ENCODE results near the gene MCF2L2.

The MCF2L2 gene

GRCh38 chr3:183295211-183295610 lies 133.2 kb downstream of the MCF2L2 start:
- no peak for DNase-seq (ENCODE audit: low read depth in 2 of 2)

- no peak for DNase-seq (ENCODE audit: low read depth in 2 of 2)
Observed at GRCh38 chr3:183293966-183294365, 134.5 kb downstream of the MCF2L2 start.

- DNase-seq (ENCODE audit: low read depth in 2 of 2) = no peak
Observed at GRCh38 chr3:183291497-183292031, 136.9 kb downstream of the MCF2L2 start.

GRCh38 chr3:183290216-183290615 lies 138.2 kb downstream of the MCF2L2 start:
- no peak for DNase-seq (ENCODE audit: low read depth in 2 of 2)

- no peak for DNase-seq (ENCODE audit: low read depth in 2 of 2)
Observed at GRCh38 chr3:183288117-183288516, 140.3 kb downstream of the MCF2L2 start.

- no peak for DNase-seq (ENCODE audit: low read depth in 2 of 2)
Observed at GRCh38 chr3:183287301-183287971, 141.0 kb downstream of the MCF2L2 start.

GRCh38 chr3:183285828-183286457 lies 142.5 kb downstream of the MCF2L2 start:
- peak; percentile 82 to 89 for DNase-seq (ENCODE audit: low read depth in 2 of 2)

- DNase-seq (ENCODE audit: low read depth in 2 of 2) = no peak
Observed at GRCh38 chr3:183285318-183285717, 143.1 kb downstream of the MCF2L2 start.

GRCh38 chr3:183284570-183284969 lies 143.8 kb downstream of the MCF2L2 start:
- no peak for DNase-seq (ENCODE audit: low read depth in 2 of 2)

GRCh38 chr3:183283886-183284285 lies 144.5 kb downstream of the MCF2L2 start:
- no peak for DNase-seq (ENCODE audit: low read depth in 2 of 2)

GRCh38 chr3:183281126-183281797 lies 147.2 kb downstream of the MCF2L2 start:
- no peak for DNase-seq (ENCODE audit: low read depth in 2 of 2)

- no peak for DNase-seq (ENCODE audit: low read depth in 2 of 2)
Observed at GRCh38 chr3:183279371-183279770, 149.0 kb downstream of the MCF2L2 start.

- no peak for DNase-seq (ENCODE audit: low read depth in 2 of 2)
Observed at GRCh38 chr3:183278479-183279088, 149.8 kb downstream of the MCF2L2 start.

GRCh38 chr3:183277260-183277659 lies 151.2 kb downstream of the MCF2L2 start:
- DNase-seq (ENCODE audit: low read depth in 2 of 2) = no peak

- DNase-seq (ENCODE audit: low read depth in 2 of 2) = no peak
Observed at GRCh38 chr3:183275937-183276336, 152.5 kb downstream of the MCF2L2 start.

- no peak for DNase-seq (ENCODE audit: low read depth in 2 of 2)
Observed at GRCh38 chr3:183275418-183275817, 153.0 kb downstream of the MCF2L2 start.

- no peak for DNase-seq (ENCODE audit: low read depth in 2 of 2)
Observed at GRCh38 chr3:183274609-183275008, 153.8 kb downstream of the MCF2L2 start.

GRCh38 chr3:183272791-183273190 lies 155.6 kb downstream of the MCF2L2 start:
- no peak for DNase-seq (ENCODE audit: low read depth in 2 of 2)

- DNase-seq (ENCODE audit: low read depth in 2 of 2) = no peak
Observed at GRCh38 chr3:183272142-183272541, 156.3 kb downstream of the MCF2L2 start.

GRCh38 chr3:183270344-183270743 lies 158.1 kb downstream of the MCF2L2 start:
- DNase-seq (ENCODE audit: low read depth in 2 of 2) = no peak

- no peak for DNase-seq (ENCODE audit: low read depth in 2 of 2)
Observed at GRCh38 chr3:183269345-183269744, 159.1 kb downstream of the MCF2L2 start.

- DNase-seq (ENCODE audit: low read depth in 2 of 2) = no peak
Observed at GRCh38 chr3:183268366-183268765, 160.1 kb downstream of the MCF2L2 start.
